ENCODE measurements around the gene BARHL2. TPM values are rescaled to one million over a fixed set of nuclear protein-coding genes. Genes with fewer than 3 reads are reported as not detected.
A peak's percentile ranks its signal among the peaks of the same experiment; 100 is the strongest.

BARHL2 gene
- polyA plus RNA-seq, 1 experiment, result not detected

DNA sequence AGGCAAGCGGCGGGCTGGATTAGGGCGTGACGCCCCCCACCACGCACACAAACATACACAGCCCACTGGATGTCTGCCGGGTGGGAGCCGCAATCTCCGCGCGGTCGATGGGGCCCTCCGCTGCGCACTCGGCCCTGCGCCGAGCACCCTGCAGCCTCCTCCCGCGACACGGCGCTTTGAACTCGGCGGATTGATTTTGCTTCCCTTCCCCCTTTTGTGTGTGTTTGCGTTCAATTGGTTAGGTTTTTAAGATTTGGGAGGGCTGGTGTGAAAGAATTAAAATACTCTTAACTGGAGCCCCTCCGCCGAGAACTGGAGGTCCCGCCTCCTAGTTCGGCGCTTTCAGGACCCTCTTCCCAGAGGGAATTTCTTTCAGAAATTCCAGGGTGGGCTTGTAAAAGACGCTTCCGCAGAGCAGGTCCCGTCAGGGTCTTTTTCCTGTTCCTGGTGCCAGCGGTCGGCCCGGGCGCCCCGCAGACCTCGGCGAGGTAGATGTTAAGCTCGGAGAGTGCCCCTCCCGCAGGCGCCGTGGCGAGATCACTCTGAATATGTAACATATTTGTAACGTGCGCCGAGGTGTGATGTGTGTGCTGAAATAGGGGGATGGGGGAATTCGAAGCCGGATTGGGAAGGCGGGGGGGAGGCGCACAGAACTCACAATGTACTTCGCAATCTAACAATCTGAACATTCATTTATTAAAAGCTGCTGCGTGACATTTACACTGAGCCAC lies 8.0 kb upstream of the BARHL2 start:
- CTCF ChIA-PET, result interaction anchor here (1.4 kb wide), 1 partner anchor 439 kb away, joined by 3 read pairs; no protein-coding TSS in a partner anchor
- no peak overlapping the region for H3K27ac ChIP-seq (ENCODE audit: low read depth, low read length)
- H3K4me3 ChIP-seq (ENCODE audit: low read depth, low read length), result no peak overlapping the region; the same call in 1 of the 2 replicates
- TF ChIP-seq, protein P1, sequence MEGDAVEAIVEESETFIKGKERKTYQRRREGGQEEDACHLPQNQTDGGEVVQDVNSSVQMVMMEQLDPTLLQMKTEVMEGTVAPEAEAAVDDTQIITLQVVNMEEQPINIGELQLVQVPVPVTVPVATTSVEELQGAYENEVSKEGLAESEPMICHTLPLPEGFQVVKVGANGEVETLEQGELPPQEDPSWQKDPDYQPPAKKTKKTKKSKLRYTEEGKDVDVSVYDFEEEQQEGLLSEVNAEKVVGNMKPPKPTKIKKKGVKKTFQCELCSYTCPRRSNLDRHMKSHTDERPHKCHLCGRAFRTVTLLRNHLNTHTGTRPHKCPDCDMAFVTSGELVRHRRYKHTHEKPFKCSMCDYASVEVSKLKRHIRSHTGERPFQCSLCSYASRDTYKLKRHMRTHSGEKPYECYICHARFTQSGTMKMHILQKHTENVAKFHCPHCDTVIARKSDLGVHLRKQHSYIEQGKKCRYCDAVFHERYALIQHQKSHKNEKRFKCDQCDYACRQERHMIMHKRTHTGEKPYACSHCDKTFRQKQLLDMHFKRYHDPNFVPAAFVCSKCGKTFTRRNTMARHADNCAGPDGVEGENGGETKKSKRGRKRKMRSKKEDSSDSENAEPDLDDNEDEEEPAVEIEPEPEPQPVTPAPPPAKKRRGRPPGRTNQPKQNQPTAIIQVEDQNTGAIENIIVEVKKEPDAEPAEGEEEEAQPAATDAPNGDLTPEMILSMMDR (IDR thresholded peaks at IDR 0.05; ENCODE audit: low read depth, low read length), result no peak
- H3K9me3 ChIP-seq (ENCODE audit: control insufficient read depth, insufficient read depth, low read length), result peaks cover 15% of the 10 kb centered on the region
- peaks cover 86% of the 10 kb centered on the region for H3K27me3 ChIP-seq (ENCODE audit: control insufficient read depth, insufficient read depth, low read length)
- DNase-seq (ENCODE audit: low read depth, low spot score), result no peak
- POLR2A ChIA-PET, result no interaction called here

DNA sequence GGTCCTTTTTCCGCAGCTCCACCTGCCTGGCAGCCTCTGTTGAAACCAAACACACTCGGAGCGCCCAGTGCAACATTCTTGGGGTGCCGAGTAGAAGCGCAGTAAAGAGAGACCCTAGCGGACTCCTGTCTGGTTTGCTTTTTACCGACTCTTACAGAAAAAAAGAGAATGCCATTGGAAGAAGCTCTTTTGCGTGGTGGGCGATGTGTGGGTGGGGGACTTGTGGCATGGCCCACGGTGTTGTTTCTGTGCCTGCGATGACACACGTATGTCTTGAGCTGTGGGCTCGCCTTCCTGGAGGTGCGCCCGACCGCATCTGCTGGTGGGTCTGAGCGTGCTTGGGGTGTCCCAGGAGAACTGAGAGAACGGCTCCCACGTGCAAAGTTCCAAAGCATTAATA lies 7.3 kb upstream of the BARHL2 start:
- DNase-seq (ENCODE audit: low read depth, low spot score), result no peak
- H3K4me3 ChIP-seq (ENCODE audit: low read depth, low read length), result no peak overlapping the region
- peaks cover 19% of the 10 kb centered on the region for H3K9me3 ChIP-seq (ENCODE audit: control insufficient read depth, insufficient read depth, low read length)
- POLR2A ChIA-PET, result no interaction called here
- no peak overlapping the region for H3K27ac ChIP-seq (ENCODE audit: low read depth, low read length)
- H3K27me3 ChIP-seq (ENCODE audit: control insufficient read depth, insufficient read depth, low read length), result peaks cover 86% of the 10 kb centered on the region
- TF ChIP-seq, protein P1 (IDR thresholded peaks at IDR 0.05; ENCODE audit: low read depth, low read length), result no peak
- CTCF ChIA-PET, result interaction anchor here (1.1 kb wide), 1 partner anchor 235 kb away, joined by 3 read pairs; no protein-coding TSS in a partner anchor

DNA sequence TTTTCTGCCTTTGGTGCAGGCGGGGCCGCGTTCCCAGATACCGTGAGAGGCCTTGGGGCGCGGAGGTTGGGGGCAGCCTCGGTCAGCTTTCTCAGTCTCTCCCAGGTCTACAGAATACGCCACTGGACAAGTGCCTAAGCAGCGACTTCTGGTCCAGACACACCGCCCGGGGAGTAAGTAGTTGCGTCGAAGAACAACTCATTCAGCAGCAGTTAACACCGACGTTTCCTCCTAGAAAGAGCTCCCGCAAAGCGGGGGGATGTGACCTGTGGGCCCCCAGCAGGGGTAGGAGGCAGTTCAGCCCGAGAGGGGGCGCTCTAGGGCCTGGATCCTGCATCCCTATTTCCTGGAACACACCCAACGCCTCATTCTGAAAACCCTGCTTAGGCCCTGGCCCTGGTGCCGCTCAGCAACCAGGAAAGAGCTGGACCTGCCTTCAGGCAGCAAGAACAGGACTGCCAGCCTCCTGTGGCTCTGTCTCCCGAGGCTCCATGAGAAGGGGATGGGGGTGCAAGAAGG lies 6.5 kb upstream of the BARHL2 start:
- CTCF ChIA-PET, result interaction anchor here (1.1 kb wide), 1 partner anchor 235 kb away, joined by 3 read pairs; no protein-coding TSS in a partner anchor
- POLR2A ChIA-PET, result no interaction called here
- peak overlapping the region; percentile 29; the same call in 1 of the 2 replicates for H3K4me3 ChIP-seq (ENCODE audit: low read depth, low read length)
- DNase-seq (ENCODE audit: low read depth, low spot score), result no peak
- peaks cover 86% of the 10 kb centered on the region for H3K27me3 ChIP-seq (ENCODE audit: control insufficient read depth, insufficient read depth, low read length)
- TF ChIP-seq, protein P1 (IDR thresholded peaks at IDR 0.05; ENCODE audit: low read depth, low read length), result no peak
- no peak overlapping the region for H3K27ac ChIP-seq (ENCODE audit: low read depth, low read length)
- peaks cover 21% of the 10 kb centered on the region for H3K9me3 ChIP-seq (ENCODE audit: control insufficient read depth, insufficient read depth, low read length)

DNA sequence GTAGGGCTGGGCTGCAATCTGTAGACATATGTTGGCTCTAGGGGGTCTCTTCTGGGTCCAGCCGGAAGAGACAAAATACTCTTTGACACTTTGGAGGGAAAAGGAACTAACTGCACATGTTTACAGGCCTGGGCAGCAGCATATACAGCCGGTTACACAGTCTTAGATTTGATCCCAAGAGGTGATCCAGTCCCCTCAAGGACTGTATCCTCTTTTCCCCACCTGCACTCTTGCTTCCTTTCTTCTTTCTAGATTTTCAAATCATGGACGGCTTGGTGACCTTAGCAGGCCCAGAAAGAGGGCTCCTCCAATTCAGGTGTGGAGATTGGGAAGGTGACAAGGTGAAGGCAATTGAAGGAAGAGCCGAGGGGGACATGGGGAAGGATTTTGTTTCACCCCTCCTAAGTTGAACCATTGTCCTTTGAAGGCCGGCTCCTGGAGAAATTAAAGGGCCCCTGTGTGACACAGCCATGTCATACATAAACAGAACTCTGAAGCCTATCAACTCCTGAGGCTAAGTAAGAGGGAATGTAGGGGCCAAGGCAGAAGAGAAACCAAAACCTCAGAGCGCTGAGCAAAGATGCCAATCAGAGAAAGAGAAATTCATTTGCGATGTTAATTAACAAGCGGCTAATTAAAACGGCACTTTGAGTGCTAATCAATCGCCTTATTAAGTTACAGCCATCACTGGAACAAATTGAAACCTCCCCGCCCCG lies 5.9 kb upstream of the BARHL2 start:
- ChIA-PET CTCF (interaction anchor here (1.1 to 3.5 kb wide), 5 partner anchors 9 to 442 kb away, joined by 3 to 56 read pairs (median 13); no protein-coding TSS in a partner anchor), POLR2A (no interaction called here)
- TF ChIP-seq, protein P1 (IDR thresholded peaks at IDR 0.05; ENCODE audit: low read depth, low read length), result no peak
- Histone ChIP-seq H3K9me3 (ENCODE audit: control insufficient read depth, insufficient read depth, low read length) (peaks cover 25% of the 10 kb centered on the region), H3K27me3 (ENCODE audit: control insufficient read depth, insufficient read depth, low read length) (peaks cover 85% of the 10 kb centered on the region), H3K4me3 (ENCODE audit: low read depth, low read length) (peak overlapping the region; percentile 29; the same call in 1 of the 2 replicates), H3K27ac (ENCODE audit: low read depth, low read length) (no peak overlapping the region)
- no peak for DNase-seq (ENCODE audit: low read depth, low spot score)
